Common myeloid progenitor, CD34-positive (primary cell): Measurements from ENCODE around the gene OR52N2.

Source experiments
- CTCF ChIA-PET: fragments of 350-600 bp; sonication (Branson Sonifier 250); formaldehyde crosslinking; loops from one replicate; lab custom pipeline; 2021; ENCODE audit warnings: antibody characterized with exemption; lab: Charles Lee
- POLR2A ChIA-PET: fragments of 350-600 bp; sonication (Branson Sonifier 250); formaldehyde crosslinking; loops from one replicate; lab custom pipeline; 2021; ENCODE audit warnings: antibody characterized with exemption; lab: Charles Lee
- DNase-seq, 3 donors: peaks; one replicate each; pipeline versions ENCODE4 v3.0.0 to v3.0.0-alpha.2; 2013
- H3K27ac ChIP-seq, 2 experiments: 1 replicate in 1 of 2; 2 replicates in 1 of 2; pipeline ENCODE4 v1.7.0; 2013; ENCODE audit warnings: inconsistent platforms in 2 of 2, low read length in 2 of 2, mild to moderate bottlenecking in 2 of 2, low read depth in 1 of 2, moderate library complexity in 1 of 2; ENCODE audit not compliant: severe bottlenecking in 2 of 2, insufficient read depth in 1 of 2, poor library complexity in 1 of 2
- H3K27me3 ChIP-seq, 5 experiments: replicated peaks in 2 of 5; 1 replicate in 3 of 5; 2 replicates in 2 of 5; pipeline versions ENCODE4 v1.6.1 to v1.7.0; 2013; ENCODE audit warnings: low read length in 4 of 5, mild to moderate bottlenecking in 2 of 5, moderate library complexity in 2 of 5, inconsistent platforms in 1 of 5; ENCODE audit not compliant: insufficient read depth in 5 of 5, control insufficient read depth in 4 of 5
- H3K36me3 ChIP-seq, 4 experiments: 1 replicate in 2 of 4; 2 replicates in 2 of 4; pipeline versions ENCODE4 v1.6.1 to v1.7.0; 2013; ENCODE audit warnings: low read length in 3 of 4, control low read depth in 1 of 4, mild to moderate bottlenecking in 1 of 4; ENCODE audit not compliant: control insufficient read depth in 4 of 4, insufficient read depth in 4 of 4
- H3K4me1 ChIP-seq, 4 experiments: 1 replicate in 3 of 4; 2 replicates in 1 of 4; pipeline versions ENCODE4 v1.6.1 to v1.7.1; 2013; ENCODE audit warnings: low read length in 3 of 4, mild to moderate bottlenecking in 3 of 4, control low read depth in 1 of 4, inconsistent platforms in 1 of 4, moderate library complexity in 1 of 4; ENCODE audit not compliant: control insufficient read depth in 4 of 4, insufficient read depth in 4 of 4; ENCODE audit errors: control extremely low read depth in 1 of 4
- H3K4me3 ChIP-seq, 7 experiments: 1 replicate in 4 of 7; 2 replicates in 3 of 7; pipeline versions ENCODE4 v1.5.1 to v1.7.0; 2013; ENCODE audit warnings: mild to moderate bottlenecking in 7 of 7, low read length in 6 of 7, moderate library complexity in 6 of 7, inconsistent platforms in 2 of 7, low read depth in 2 of 7, control low read depth in 1 of 7; ENCODE audit not compliant: insufficient read depth in 4 of 7, control insufficient read depth in 1 of 7; ENCODE audit errors: extremely low read depth in 1 of 7
- H3K9me3 ChIP-seq, 5 experiments: 1 replicate in 4 of 5; 2 replicates in 1 of 5; pipeline versions ENCODE4 v1.6.1 to v1.7.1; 2013; ENCODE audit warnings: low read length in 4 of 5, mild to moderate bottlenecking in 2 of 5, inconsistent platforms in 1 of 5, low read depth in 1 of 5, moderate library complexity in 1 of 5; ENCODE audit not compliant: control insufficient read depth in 4 of 5, insufficient read depth in 2 of 5; ENCODE audit errors: control extremely low read depth in 1 of 5
- WGBS: methylation state at CpG from one replicate; pipeline ENCODE4 v1.1.5; 2013; ENCODE audit not compliant: insufficient coverage; 5-methylcytosine and 5-hydroxymethylcytosine counted together

Gene OR52N2

DNA sequence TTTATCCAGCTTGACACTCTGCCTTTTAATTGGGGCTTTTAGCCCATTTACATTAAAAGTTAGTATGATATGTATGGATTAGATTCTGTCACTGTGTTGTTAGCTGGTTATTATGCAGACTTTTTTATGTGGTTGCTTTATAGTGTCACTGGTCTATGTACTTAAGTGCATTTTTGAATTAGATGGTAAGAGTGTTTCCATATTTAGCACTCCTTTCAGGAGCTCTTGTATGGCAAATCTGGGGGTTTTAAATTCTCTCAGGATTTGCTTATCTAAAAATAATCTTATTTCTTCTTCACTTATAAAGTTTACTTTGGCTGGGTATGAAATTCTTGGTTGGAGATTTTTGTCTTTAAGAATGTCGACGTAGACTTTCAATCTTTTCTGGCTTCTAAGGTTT lies 29.0 kb downstream of the OR52N2 start:
- H3K4me1 ChIP-seq: no peaks in the 10 kb centered on the region
- ChIA-PET CTCF (no interaction called here), POLR2A (no interaction called here)
- WGBS: 100% methylated on average over 2 of the region's 2 CpGs
- no peak for DNase-seq
- no peaks in the 10 kb centered on the region for H3K27me3 ChIP-seq
- no peak overlapping the region for H3K27ac ChIP-seq
- H3K36me3 ChIP-seq: no peaks in the 10 kb centered on the region
- H3K9me3 ChIP-seq: peaks cover 0 to 3% (median 0%) of the 10 kb centered on the region in 5 experiments
- H3K4me3 ChIP-seq: no peak overlapping the region

GRCh38 chr11:5841797-5842196 lies 33.1 kb downstream of the OR52N2 start, which contains the start of gene OR52E6:
OR52E6 (minus strand) TSS chr11:5841897; CDS start chr11:5841897, 0 bp downstream.
- Histone ChIP-seq H3K36me3 (no peaks in the 10 kb centered on the region), H3K27ac (no peak within 1 kb of the TSS), H3K4me1 (peaks cover 0 to 5% (median 3%) of the 10 kb centered on the region in 4 experiments), H3K9me3 (peaks cover 0 to 3% (median 0%) of the 10 kb centered on the region in 5 experiments), H3K27me3 (no peaks in the 10 kb centered on the region), H3K4me3 (no peak within 1 kb of the TSS)
- ChIA-PET CTCF (no interaction called here), POLR2A (no interaction called here)
- no peak for DNase-seq
- WGBS: no CpG with 5 or more reads among the region's 1 CpG

DNA sequence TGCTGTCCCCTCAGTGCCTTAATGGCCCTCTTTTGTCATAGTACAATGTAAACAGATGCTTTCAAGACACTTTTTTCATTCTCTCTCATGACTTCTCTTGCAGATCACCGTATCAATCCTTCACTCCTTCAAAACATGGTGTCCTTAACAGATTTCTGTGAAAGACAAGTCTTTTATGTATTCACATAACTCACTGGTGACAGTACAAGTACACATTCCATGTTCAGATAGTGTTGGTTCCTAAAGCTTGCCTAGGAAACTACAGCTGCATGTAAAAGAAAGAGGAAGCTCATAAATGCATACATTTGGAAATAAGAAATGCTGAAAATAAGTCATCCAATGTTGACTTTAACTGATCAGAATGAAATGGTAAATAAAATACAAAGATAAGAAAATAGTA lies 38.0 kb downstream of the OR52N2 start:
- peak in 2 of 3 donors; percentile 37 to 66 for DNase-seq
- Histone ChIP-seq H3K27ac (no peak overlapping the region), H3K9me3 (peaks cover 0 to 3% (median 0%) of the 10 kb centered on the region in 5 experiments), H3K4me3 (no peak overlapping the region), H3K4me1 (peaks cover 0 to 8% (median 4%) of the 10 kb centered on the region in 4 experiments), H3K36me3 (no peaks in the 10 kb centered on the region), H3K27me3 (no peaks in the 10 kb centered on the region)
- CTCF ChIA-PET: no interaction called here
- POLR2A ChIA-PET: no interaction called here
- 9% methylated on average over 1 of the region's 1 CpG for WGBS

DNA sequence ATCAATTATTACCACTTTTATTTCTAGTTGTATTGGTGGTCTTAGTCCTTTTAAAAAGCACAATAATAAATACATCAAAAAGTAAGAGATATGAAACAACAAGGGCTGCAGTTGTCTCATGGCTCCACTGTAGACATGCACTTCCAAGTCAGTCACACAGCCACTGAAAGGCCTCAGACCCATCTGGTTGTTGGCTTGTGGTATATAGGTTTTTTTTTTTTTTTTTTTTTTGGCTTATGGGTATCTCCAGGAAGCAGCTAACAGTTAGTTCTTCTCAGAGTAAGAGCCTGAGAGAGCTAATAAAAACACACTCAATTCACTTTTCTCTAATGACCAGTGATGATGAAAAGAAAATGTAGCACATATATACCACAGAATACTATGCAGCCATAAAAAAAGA lies 39.0 kb downstream of the OR52N2 start:
- Histone ChIP-seq H3K9me3 (peaks cover 0 to 7% (median 0%) of the 10 kb centered on the region in 5 experiments), H3K27ac (no peak overlapping the region), H3K4me3 (no peak overlapping the region), H3K36me3 (no peaks in the 10 kb centered on the region), H3K4me1 (peaks cover 0 to 8% (median 4%) of the 10 kb centered on the region in 4 experiments), H3K27me3 (no peaks in the 10 kb centered on the region)
- DNase-seq: peak; percentile 49 to 90 (median 82)
- ChIA-PET CTCF (no interaction called here), POLR2A (no interaction called here)

DNA sequence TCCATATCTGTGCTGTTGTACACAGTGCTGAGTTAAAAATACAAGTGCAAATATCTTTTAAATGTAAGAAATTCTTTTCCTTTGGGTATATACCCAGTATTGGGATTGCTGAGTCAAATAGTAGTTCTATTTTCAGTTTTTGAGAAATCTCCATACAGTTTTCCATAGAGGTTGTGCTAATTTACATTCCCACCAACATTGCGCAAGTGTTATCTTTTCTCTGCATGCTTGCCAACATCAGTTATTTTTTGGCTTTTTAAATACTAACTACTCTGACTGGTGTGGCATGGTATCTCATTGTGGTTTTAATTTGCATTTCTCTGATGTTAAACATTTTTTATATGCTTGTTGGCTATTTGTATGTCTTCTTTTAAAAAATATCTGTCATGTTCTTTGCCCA lies 42.3 kb downstream of the OR52N2 start:
- Histone ChIP-seq H3K27me3 (no peaks in the 10 kb centered on the region), H3K4me3 (no peak overlapping the region), H3K9me3 (peaks cover 0 to 7% (median 0%) of the 10 kb centered on the region in 5 experiments), H3K27ac (no peak overlapping the region), H3K4me1 (peaks cover 0 to 8% (median 4%) of the 10 kb centered on the region in 4 experiments), H3K36me3 (no peaks in the 10 kb centered on the region)
- peak in 1 of 3 donors; percentile 9 for DNase-seq
- CTCF ChIA-PET: no interaction called here
- no CpG with 5 or more reads among the region's 1 CpG for WGBS
- POLR2A ChIA-PET: no interaction called here

- H3K36me3 ChIP-seq: no peaks in the 10 kb centered on the region
- POLR2A ChIA-PET: no interaction called here
- whole genome bisulfite sequencing: no CpG with 5 or more reads among the region's 3 CpGs
- H3K4me3 ChIP-seq: no peak within 1 kb of the TSS
- no peaks in the 10 kb centered on the region for H3K9me3 ChIP-seq
- CTCF ChIA-PET: no interaction called here
- no peak for DNase-seq
- H3K27me3 ChIP-seq: no peaks in the 10 kb centered on the region
- no peak within 1 kb of the TSS for H3K27ac ChIP-seq
- no peaks in the 10 kb centered on the region for H3K4me1 ChIP-seq
Measured at GRCh38 chr11:5857590-5857989, 48.9 kb downstream of the OR52N2 start, which contains the start of gene OR52E8. OR52E8 (minus strand) TSS chr11:5857690; CDS start chr11:5857690, 0 bp downstream.

DNA sequence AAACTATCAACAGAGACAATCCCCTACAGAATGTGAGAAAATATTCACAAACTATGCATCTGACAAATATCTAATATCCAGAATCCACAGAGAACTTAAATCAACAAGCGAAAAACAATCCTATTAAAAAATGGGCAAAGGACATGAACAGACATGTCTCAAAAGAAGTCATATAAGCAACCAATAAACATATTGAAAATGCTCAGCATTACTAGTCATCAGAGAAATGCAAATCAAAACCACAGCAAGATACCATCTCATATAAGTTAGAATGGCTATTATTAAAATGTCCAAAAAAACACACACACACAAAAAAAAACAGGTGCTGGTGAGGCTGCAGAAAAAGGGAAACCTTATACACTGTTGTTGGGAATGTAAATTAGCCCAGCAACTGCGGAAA lies 57.1 kb downstream of the OR52N2 start:
- POLR2A ChIA-PET: no interaction called here
- CTCF ChIA-PET: no interaction called here
- DNase-seq: no peak
- no peaks in the 10 kb centered on the region for H3K4me1 ChIP-seq
- no peaks in the 10 kb centered on the region for H3K27me3 ChIP-seq
- no peaks in the 10 kb centered on the region for H3K9me3 ChIP-seq
- no peaks in the 10 kb centered on the region for H3K36me3 ChIP-seq
- no peak overlapping the region for H3K4me3 ChIP-seq
- no peak overlapping the region for H3K27ac ChIP-seq
- WGBS: no CpG with 5 or more reads among the region's 2 CpGs
